AG04450 (cell line): Measurements from ENCODE around the gene PRAC1. TPM values are rescaled to one million over a fixed set of nuclear protein-coding genes. Genes with fewer than 3 reads are reported as not detected.

Experiments
- CTCF ChIA-PET: fragments of 300-600, 350-600 bp; formaldehyde crosslinking; extraction: SDS; loops from one replicate; lab custom pipeline; 2022; ENCODE audit warnings: antibody characterized with exemption, inconsistent platforms; lab: Charles Lee
- POLR2A ChIA-PET: fragments of 350-600 bp; formaldehyde crosslinking; extraction: SDS; loops from one replicate; lab custom pipeline; 2021; ENCODE audit warnings: antibody characterized with exemption, inconsistent platforms; lab: Yijun Ruan, JAX
- DNase-seq: peaks from one replicate; pipeline ENCODE4 v3.0.0-alpha.2; 2011; ENCODE audit warnings: low read depth, low spot score
- H3K27ac ChIP-seq: one replicate; pipeline ENCODE4 v1.5.1; 2012; ENCODE audit warnings: low read depth, low read length, control low read depth
- H3K27me3 ChIP-seq: one replicate; pipeline ENCODE4 v1.6.0; 2012; ENCODE audit warnings: low read length; ENCODE audit not compliant: control insufficient read depth, insufficient read depth
- H3K4me3 ChIP-seq: 2 replicates; pipeline ENCODE4 v1.5.1; 2011; ENCODE audit warnings: mild to moderate bottlenecking, low read depth, low read length, control low read depth
- H3K9me3 ChIP-seq: 2 replicates; pipeline ENCODE4 v1.5.1; 2012; ENCODE audit warnings: low read length; ENCODE audit not compliant: control insufficient read depth, insufficient read depth
- polyA plus RNA-seq: library from polyadenylated mRNA; depleted of rRNA; stranded (reverse); fragments of >200 nt; gene quantifications from 2 replicates; pipeline ENCODE4 v1.2.3, GENCODE V29; 2011
- TF ChIP-seq, protein P1 (sequence below): IDR thresholded peaks from 2 replicates; pipeline ENCODE4 v1.5.1; 2011; ENCODE audit warnings: low read depth, low read length, control low read depth, inconsistent platforms

The PRAC1 gene
- polyA plus RNA-seq, 1 experiment, result not detected

DNA sequence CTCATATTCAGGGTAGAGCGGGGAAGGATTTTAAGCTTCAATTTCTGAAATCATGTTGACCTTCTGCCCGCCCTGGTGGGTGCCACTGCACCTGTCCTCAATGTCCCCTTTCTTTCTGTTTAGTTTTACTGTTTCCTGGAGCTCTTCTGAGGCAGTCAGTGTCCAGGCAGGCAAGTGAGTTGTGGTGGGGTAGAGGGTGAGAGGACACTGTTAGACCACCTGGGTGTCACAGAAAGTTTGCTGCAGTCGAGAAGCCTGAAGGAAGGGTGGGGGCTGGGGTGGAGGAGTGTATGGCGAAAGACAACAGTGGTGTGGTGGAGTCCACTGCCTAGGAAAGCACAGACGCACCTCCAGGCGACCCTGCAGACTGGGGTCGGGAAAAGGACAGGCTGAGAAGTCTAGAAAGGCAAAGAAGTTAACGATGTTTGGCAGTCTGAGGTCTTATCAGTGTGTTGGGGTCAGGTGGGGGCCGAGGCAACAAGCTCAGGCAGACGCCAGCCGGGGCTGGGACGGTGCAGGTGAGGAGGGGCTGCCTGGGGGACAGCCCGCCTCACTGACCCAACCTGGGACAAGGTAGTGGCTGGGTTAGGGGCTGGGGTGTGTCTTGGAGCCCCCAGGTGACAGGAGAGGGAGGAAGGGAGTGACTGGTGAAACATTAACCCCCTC is 29.5 kb upstream of the PRAC1 start:
- ChIA-PET POLR2A (no interaction called here), CTCF (interaction anchor here (1.2 to 1.4 kb wide), 2 partner anchors 28 to 39 kb away, joined by 3 to 4 read pairs; no protein-coding TSS in a partner anchor)
- H3K4me3 ChIP-seq, result no peak overlapping the region
- H3K27me3 ChIP-seq, result peaks cover 96% of the 10 kb centered on the region
- peaks cover 18% of the 10 kb centered on the region; the same call in 1 of the 2 replicates for H3K9me3 ChIP-seq
- TF ChIP-seq, protein P1, sequence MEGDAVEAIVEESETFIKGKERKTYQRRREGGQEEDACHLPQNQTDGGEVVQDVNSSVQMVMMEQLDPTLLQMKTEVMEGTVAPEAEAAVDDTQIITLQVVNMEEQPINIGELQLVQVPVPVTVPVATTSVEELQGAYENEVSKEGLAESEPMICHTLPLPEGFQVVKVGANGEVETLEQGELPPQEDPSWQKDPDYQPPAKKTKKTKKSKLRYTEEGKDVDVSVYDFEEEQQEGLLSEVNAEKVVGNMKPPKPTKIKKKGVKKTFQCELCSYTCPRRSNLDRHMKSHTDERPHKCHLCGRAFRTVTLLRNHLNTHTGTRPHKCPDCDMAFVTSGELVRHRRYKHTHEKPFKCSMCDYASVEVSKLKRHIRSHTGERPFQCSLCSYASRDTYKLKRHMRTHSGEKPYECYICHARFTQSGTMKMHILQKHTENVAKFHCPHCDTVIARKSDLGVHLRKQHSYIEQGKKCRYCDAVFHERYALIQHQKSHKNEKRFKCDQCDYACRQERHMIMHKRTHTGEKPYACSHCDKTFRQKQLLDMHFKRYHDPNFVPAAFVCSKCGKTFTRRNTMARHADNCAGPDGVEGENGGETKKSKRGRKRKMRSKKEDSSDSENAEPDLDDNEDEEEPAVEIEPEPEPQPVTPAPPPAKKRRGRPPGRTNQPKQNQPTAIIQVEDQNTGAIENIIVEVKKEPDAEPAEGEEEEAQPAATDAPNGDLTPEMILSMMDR, result no peak
- no peak for DNase-seq
- H3K27ac ChIP-seq, result no peak overlapping the region

GRCh38 chr17:48751172-48751571 is 28.9 kb upstream of the PRAC1 start:
- no peak overlapping the region for H3K4me3 ChIP-seq
- peaks cover 98% of the 10 kb centered on the region for H3K27me3 ChIP-seq
- TF ChIP-seq, protein P1, result no peak
- H3K9me3 ChIP-seq, result peaks cover 18% of the 10 kb centered on the region; the same call in 1 of the 2 replicates
- no peak for DNase-seq
- POLR2A ChIA-PET, result no interaction called here
- CTCF ChIA-PET, result interaction anchor here (1.2 to 1.4 kb wide), 2 partner anchors 27 to 40 kb away, joined by 3 to 4 read pairs; no protein-coding TSS in a partner anchor
- no peak overlapping the region for H3K27ac ChIP-seq

DNA sequence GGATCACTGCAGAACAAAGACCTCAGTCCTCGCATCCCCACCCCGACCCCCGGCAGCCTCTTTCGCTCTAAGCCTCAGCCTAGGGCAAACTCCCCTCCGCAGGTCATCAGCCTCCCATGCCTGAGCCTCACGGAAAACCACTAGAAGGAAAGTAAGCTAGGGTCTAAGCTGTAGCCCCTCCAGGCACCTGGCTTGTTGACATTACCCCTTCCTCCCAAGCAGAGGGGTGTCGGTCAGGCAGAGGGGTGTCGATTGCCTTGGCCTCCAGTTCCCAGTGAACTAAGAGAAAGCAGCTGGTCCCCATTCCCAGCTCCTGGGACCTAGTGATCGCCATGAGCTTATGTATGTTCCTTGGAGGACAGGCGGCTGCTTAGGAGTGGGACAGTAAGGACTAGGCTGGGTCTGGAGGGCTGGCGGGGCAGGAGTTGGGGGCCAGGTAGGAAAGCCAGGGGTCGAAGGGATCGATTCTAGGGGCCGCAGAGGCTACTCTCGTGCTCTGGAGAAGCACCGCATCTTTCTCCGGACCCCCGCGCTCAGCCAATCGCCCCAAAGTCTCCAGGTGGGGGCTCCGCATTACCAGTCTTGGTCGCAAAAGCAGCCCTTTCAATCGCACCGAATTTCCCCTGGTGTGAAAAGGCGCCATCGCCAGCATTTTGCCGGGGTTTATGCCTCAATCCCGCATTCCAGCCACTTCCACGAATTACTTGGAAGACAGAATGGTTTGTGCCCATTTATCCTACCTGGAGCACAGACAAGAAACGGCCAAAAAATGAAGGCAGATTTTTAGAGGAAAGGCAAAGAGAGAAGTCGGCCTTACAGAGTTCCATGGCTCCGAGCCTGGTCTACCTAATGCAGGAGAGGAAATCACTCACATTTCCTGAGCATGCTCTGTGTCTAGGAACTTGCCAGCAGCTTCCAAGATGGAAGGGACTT is 27.6 kb upstream of the PRAC1 start:
- ChIA-PET POLR2A (no interaction called here), CTCF (interaction anchor here (0.5 to 1.3 kb wide), 3 partner anchors 26 to 739 kb away, joined by 3 to 4 read pairs (median 3); no protein-coding TSS in a partner anchor)
- H3K9me3 ChIP-seq, result peaks cover 15% of the 10 kb centered on the region; the same call in 1 of the 2 replicates
- H3K27ac ChIP-seq, result no peak overlapping the region
- no peak overlapping the region for H3K4me3 ChIP-seq
- TF ChIP-seq, protein P1, result no peak
- peaks cover 99% of the 10 kb centered on the region for H3K27me3 ChIP-seq
- no peak for DNase-seq

DNA sequence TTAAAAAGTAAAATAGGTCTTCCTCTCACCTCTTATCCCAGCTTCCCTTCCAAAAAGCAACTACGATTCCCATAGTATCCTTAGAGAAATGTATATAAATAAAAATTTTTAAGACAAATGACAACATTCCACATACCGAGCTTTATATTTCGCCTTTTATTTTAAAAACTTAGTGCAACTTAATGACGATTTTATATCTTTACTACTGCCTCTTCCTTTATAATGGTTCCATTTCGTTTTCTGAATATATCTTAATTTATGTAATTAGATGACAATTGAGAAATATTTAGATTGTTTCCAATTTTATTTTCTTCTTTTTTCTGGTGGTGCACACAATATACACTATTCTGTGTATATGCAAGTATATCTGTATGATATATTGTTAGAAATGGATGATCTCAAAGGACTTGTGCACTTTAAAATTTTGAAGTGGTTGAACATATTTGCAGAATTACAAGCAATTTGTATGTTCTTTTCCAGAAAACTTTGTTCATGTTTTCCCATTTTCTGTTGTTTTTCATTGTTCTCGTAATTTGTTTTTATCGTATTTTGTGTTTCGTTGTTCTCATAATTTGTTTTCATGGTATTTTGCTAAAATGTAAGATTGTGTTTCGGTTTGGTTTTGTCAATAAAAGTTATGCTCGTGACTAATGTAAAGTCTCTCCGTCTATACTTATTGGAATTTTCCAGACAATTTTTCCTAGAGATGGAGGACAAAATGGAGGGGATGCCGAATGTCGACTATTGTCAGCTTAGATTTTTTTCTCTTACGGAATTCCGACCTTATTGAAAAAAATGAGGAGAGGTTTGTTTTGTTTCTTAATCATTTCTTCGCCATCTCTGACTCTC is 26.6 kb upstream of the PRAC1 start:
- POLR2A ChIA-PET, result no interaction called here
- peaks cover 97% of the 10 kb centered on the region for H3K27me3 ChIP-seq
- TF ChIP-seq, protein P1, result no peak
- CTCF ChIA-PET, result interaction anchor here (0.7 to 1.3 kb wide), 2 partner anchors 25 kb away, joined by 3 read pairs; no protein-coding TSS in a partner anchor
- peaks cover 12% of the 10 kb centered on the region; the same call in 1 of the 2 replicates for H3K9me3 ChIP-seq
- no peak for DNase-seq
- no peak overlapping the region for H3K27ac ChIP-seq
- no peak overlapping the region for H3K4me3 ChIP-seq
